K562 (cell line): Measurements from ENCODE around the gene ARFGEF2. TPM values are rescaled to one million over a fixed set of nuclear protein-coding genes. Genes with fewer than 3 reads are reported as not detected.
"Not testable (repeated sequence)": the region's sequence is repeated elsewhere in the genome, so short reads cannot be mapped to it uniquely, and the experiment has no call there.

Source experiments
- ATAC-seq: fragments of 200-7000 bp; cut with Tn5 transposase; 3 replicates; pipeline ENCODE4 v1.9.1; 2020; ENCODE audit warnings: moderate library complexity
- BruUV-seq: library from RNA; stranded (reverse); fragments of 400-500 nt; replicated peaks from 2 replicates; lab custom pipeline; 2021; lab: Mats Ljungman, UMichigan
- CTCF ChIA-PET: fragments of 300-600 bp; formaldehyde crosslinking; extraction: SDS; loops from one replicate; lab custom pipeline; 2021; ENCODE audit warnings: low intra/inter-chr PET ratio; lab: Yijun Ruan, JAX
- POLR2A ChIA-PET: fragments of 300-600, 350-650 bp; sonication (Branson Sonifier 250); formaldehyde crosslinking; extraction: SDS; loops from one replicate; lab custom pipeline; 2021; ENCODE audit warnings: antibody characterized with exemption, inconsistent platforms; lab: Yijun Ruan, JAX
- DNase-seq, 4 experiments: peaks; one replicate each; pipeline versions ENCODE4 v3.0.0 to v3.0.0-alpha.2; 2011 to 2018; ENCODE audit warnings: low spot score in 3 of 4, mixed read lengths in 3 of 4; ENCODE audit errors: extremely low read depth in 1 of 4
- FAIRE-seq: peaks from 2 replicates; lab custom pipeline; 2011; peaks lifted over from hg19 to GRCh38; lab: Jason Lieb, UNC
- H2AFZ ChIP-seq: 2 replicates; pipeline ENCODE4 v1.6.0; 2011; ENCODE audit warnings: low read depth, low read length, control low read depth, inconsistent platforms
- H3K27ac ChIP-seq: fragments of 200-600 bp; 3 replicates; pipeline ENCODE4 v1.8.0; 2011; ENCODE audit warnings: low read depth, mild to moderate bottlenecking, control low read depth, inconsistent platforms, low read length, moderate library complexity, mixed read lengths; ENCODE audit errors: extremely low read depth
- H3K27me3 ChIP-seq, 2 experiments: fragments of 300-600 bp in 1 of 2; 2 replicates in 1 of 2; 3 replicates in 1 of 2; pipeline versions ENCODE4 v1.6.0 to v1.8.0; 2011; ENCODE audit warnings: inconsistent platforms in 2 of 2, low read length in 2 of 2, mild to moderate bottlenecking in 1 of 2, mixed read lengths in 1 of 2, moderate library complexity in 1 of 2; ENCODE audit not compliant: control insufficient read depth in 2 of 2, insufficient read depth in 2 of 2
- H3K36me3 ChIP-seq: fragments of 300-600 bp; 3 replicates; pipeline ENCODE4 v1.8.0; 2011; ENCODE audit warnings: mild to moderate bottlenecking, low read length, inconsistent platforms; ENCODE audit not compliant: control insufficient read depth, insufficient read depth
- H3K4me1 ChIP-seq, 2 experiments: fragments of 200-600 bp in 1 of 2; replicated peaks in 1 of 2; 2 replicates in 1 of 2; 3 replicates in 1 of 2; pipeline versions ENCODE4 v1.5.1 to v1.8.0; 2011; ENCODE audit warnings: inconsistent platforms in 2 of 2, low read length in 2 of 2, mild to moderate bottlenecking in 1 of 2, mixed read lengths in 1 of 2, moderate library complexity in 1 of 2; ENCODE audit not compliant: control insufficient read depth in 2 of 2, insufficient read depth in 2 of 2
- H3K4me2 ChIP-seq: 2 replicates; pipeline ENCODE4 v1.6.1; 2011; ENCODE audit warnings: low read length, control low read depth, inconsistent platforms, mixed read lengths; ENCODE audit not compliant: insufficient read depth
- H3K4me3 ChIP-seq: fragments of 200-600 bp; sonication (generic), shearing (Covaris generic); 2 replicates; pipeline ENCODE4 v1.5.1; 2016; ENCODE audit warnings: control low read depth, inconsistent platforms
- H3K79me2 ChIP-seq: fragments of 200-600 bp; 3 replicates; pipeline ENCODE4 v1.8.0; 2011; ENCODE audit warnings: low read length, inconsistent platforms; ENCODE audit not compliant: control insufficient read depth, insufficient read depth
- H3K9ac ChIP-seq, 2 experiments: 2 replicates each; pipeline versions ENCODE4 v1.6.0 to v1.6.1; 2011; ENCODE audit warnings: low read depth in 2 of 2, low read length in 2 of 2, control low read depth in 1 of 2, inconsistent platforms in 1 of 2, mild to moderate bottlenecking in 1 of 2, mixed read lengths in 1 of 2; ENCODE audit not compliant: insufficient read depth in 1 of 2
- H3K9me1 ChIP-seq: one replicate; pipeline ENCODE4 v1.6.0; 2011; ENCODE audit warnings: inconsistent platforms, mild to moderate bottlenecking, low read length, moderate library complexity; ENCODE audit not compliant: control insufficient read depth, insufficient read depth
- H3K9me3 ChIP-seq: replicated peaks from 2 replicates; pipeline ENCODE4 v1.5.1; 2011; ENCODE audit warnings: low read depth, low read length, inconsistent platforms; ENCODE audit not compliant: control insufficient read depth, insufficient read depth
- H4K20me1 ChIP-seq: replicated peaks from 2 replicates; pipeline ENCODE4 v1.6.1; 2011; ENCODE audit warnings: low read length, inconsistent platforms, mixed read lengths; ENCODE audit not compliant: control insufficient read depth, insufficient read depth
- BRCA1 ChIP-seq, 2 experiments: fragments of 450-650 bp in 1 of 2; sonication (generic) in 1 of 2; formaldehyde crosslinking in 1 of 2; IDR thresholded peaks; 2 replicates each; pipeline versions ENCODE4 v1.5.0 to v1.6.1; 2017 to 2020; ENCODE audit warnings: mild to moderate bottlenecking in 1 of 2, missing genetic modification reagents in 1 of 2
- ERF ChIP-seq: fragments of 450-650 bp; formaldehyde crosslinking; IDR thresholded peaks from 2 replicates; pipeline ENCODE4 v1.4.0; 2020; ENCODE audit warnings: mild to moderate bottlenecking, mixed read lengths
- FOXJ2 ChIP-seq: fragments of 200-800 bp; sonication (Bioruptor generic); IDR thresholded peaks from 2 replicates; pipeline ENCODE4 v1.6.1; 2016; ENCODE audit warnings: missing genetic modification characterization, missing compliant biosample characterization
- MEF2A ChIP-seq: IDR thresholded peaks from 2 replicates; pipeline ENCODE4 v1.6.1; 2011; ENCODE audit warnings: low read depth, mild to moderate bottlenecking, low read length, moderate library complexity; ENCODE audit not compliant: control insufficient read depth
- SRSF7 ChIP-seq: fragments of 200-400 bp; formaldehyde crosslinking; optimal IDR thresholded peaks from 2 replicates; pipeline ENCODE3; 2017; ENCODE audit warnings: mild to moderate bottlenecking, low read depth, low read length
- SUPT5H ChIP-seq: fragments of 450-650 bp; IDR thresholded peaks from 2 replicates; pipeline ENCODE4 v1.6.1; 2016
- ZNF444 ChIP-seq: fragments of 250-450 bp; sonication (Bioruptor Pico); IDR thresholded peaks from 2 replicates; pipeline ENCODE4 v1.4.0; 2020; ENCODE audit warnings: mild to moderate bottlenecking, moderate library complexity
- ZNF561 ChIP-seq: fragments of 450-650 bp; formaldehyde crosslinking; conservative IDR thresholded peaks from 2 replicates; pipeline ENCODE4 v1.4.0; 2020; ENCODE audit warnings: mild to moderate bottlenecking, moderate library complexity
- WGBS: fragments of 100-300 bp; shearing (Covaris generic); methylation state at CpG from one replicate; pipeline ENCODE4 v1.1.6; 2016; ENCODE audit warnings: low coverage, mixed read lengths; ENCODE audit not compliant: insufficient coverage; ENCODE audit errors: missing lambda C conversion rate; 5-methylcytosine and 5-hydroxymethylcytosine counted together
- in situ Hi-C: fragments of 300-500 bp; cut with MboI; formaldehyde crosslinking; loops from 4 replicates; pipeline ENCODE4 v1.15.0; 2018; ENCODE audit warnings: inconsistent platforms, mixed read lengths
- intact Hi-C: fragments of 100-400 bp; cut with micrococcal nuclease; formaldehyde crosslinking; loops from 2 replicates; pipeline ENCODE4 v1.14.2; 2022
- polyA plus RNA-seq, 8 experiments: library from polyadenylated mRNA; depleted of rRNA in 4 of 8; stranded (reverse) in 5 of 8; unstranded in 3 of 8; fragments of >200 nt; fragmentation: Nextera tagmentation in 2 of 8; fragmentation: Illumina TruSeq in 1 of 8; extraction: Ambion mirVana in 2 of 8; extraction: Trizol in 1 of 8; gene quantifications; 2 replicates each; pipeline versions ENCODE4 v1.2.1 to v1.2.3, GENCODE V29; 2011 to 2014; ENCODE audit warnings: inconsistent platforms in 1 of 8, missing spikeins in 1 of 8
- total RNA-seq, 7 experiments: library from RNA; depleted of rRNA in 6 of 7; stranded (reverse); fragments of >200 nt in 6 of 7; fragmentation: Illumina TruSeq in 2 of 7; extraction: Trizol in 2 of 7; gene quantifications; 2 replicates each; pipeline versions ENCODE4 v1.2.1 to v1.2.3, GENCODE V29; 2011 to 2021; ENCODE audit warnings: low replicate concordance in 1 of 7
- TF ChIP-seq, protein P1 (sequence below): fragments of 450-650 bp; IDR thresholded peaks from 2 replicates; pipeline ENCODE4 v1.6.1; 2018; ENCODE audit not compliant: partially characterized antibody
- TF ChIP-seq, protein P2 (sequence below): fragments of 250-450 bp; sonication (Bioruptor Pico); IDR thresholded peaks from 2 replicates; pipeline ENCODE4 v1.5.0; 2020; ENCODE audit warnings: mild to moderate bottlenecking

The ARFGEF2 gene
- total and polyA plus RNA-seq, 9 of the 15 experiments (the other 6 are each of a cell fraction or from before 2014, with no cell fraction given) = 4.2 to 18.8 (median 13.7) TPM

- H3K27ac ChIP-seq = no peak overlapping the region
- no peak for FAIRE-seq
- no peaks in the 10 kb centered on the region for H3K79me2 ChIP-seq
- POLR2A ChIA-PET = interaction anchor here (0.6 kb wide), 1 partner anchor 1860 kb away, joined by 3 read pairs; no protein-coding TSS in a partner anchor
- H4K20me1 ChIP-seq = no peaks in the 10 kb centered on the region
- ATAC-seq = no peak
- BruUV-seq = no TSS peak
- no peak overlapping the region for H3K9ac ChIP-seq
- in situ Hi-C loops (no loop called here), intact Hi-C loops (no loop called here)
- no peaks in the 10 kb centered on the region for H3K4me1 ChIP-seq
- H3K27me3 ChIP-seq = no peaks in the 10 kb centered on the region
- H3K36me3 ChIP-seq = peaks cover 60% of the 10 kb centered on the region
- no peak overlapping the region for H3K4me2 ChIP-seq
- no peak overlapping the region for H2AFZ ChIP-seq
- DNase-seq = no peak
- no peaks in the 10 kb centered on the region for H3K9me1 ChIP-seq
- CTCF ChIA-PET = no interaction called here
- no peak overlapping the region for H3K4me3 ChIP-seq
- TF ChIP-seq MEF2A = no peak
- TF ChIP-seq FOXJ2 = no peak
- TF ChIP-seq SUPT5H = no peak
- TF ChIP-seq, protein P1, sequence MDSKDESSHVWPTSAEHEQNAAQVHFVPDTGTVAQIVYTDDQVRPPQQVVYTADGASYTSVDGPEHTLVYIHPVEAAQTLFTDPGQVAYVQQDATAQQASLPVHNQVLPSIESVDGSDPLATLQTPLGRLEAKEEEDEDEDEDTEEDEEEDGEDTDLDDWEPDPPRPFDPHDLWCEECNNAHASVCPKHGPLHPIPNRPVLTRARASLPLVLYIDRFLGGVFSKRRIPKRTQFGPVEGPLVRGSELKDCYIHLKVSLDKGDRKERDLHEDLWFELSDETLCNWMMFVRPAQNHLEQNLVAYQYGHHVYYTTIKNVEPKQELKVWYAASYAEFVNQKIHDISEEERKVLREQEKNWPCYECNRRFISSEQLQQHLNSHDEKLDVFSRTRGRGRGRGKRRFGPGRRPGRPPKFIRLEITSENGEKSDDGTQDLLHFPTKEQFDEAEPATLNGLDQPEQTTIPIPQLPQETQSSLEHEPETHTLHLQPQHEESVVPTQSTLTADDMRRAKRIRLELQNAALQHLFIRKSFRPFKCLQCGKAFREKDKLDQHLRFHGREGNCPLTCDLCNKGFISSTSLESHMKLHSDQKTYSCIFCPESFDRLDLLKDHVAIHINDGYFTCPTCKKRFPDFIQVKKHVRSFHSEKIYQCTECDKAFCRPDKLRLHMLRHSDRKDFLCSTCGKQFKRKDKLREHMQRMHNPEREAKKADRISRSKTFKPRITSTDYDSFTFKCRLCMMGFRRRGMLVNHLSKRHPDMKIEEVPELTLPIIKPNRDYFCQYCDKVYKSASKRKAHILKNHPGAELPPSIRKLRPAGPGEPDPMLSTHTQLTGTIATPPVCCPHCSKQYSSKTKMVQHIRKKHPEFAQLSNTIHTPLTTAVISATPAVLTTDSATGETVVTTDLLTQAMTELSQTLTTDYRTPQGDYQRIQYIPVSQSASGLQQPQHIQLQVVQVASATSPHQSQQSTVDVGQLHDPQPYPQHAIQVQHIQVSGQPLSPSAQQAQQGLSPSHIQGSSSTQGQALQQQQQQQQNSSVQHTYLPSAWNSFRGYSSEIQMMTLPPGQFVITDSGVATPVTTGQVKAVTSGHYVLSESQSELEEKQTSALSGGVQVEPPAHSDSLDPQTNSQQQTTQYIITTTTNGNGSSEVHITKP = no peak
- TF ChIP-seq ZNF444 (CRISPR knock-in tag) = no peak
- TF ChIP-seq, protein P2, sequence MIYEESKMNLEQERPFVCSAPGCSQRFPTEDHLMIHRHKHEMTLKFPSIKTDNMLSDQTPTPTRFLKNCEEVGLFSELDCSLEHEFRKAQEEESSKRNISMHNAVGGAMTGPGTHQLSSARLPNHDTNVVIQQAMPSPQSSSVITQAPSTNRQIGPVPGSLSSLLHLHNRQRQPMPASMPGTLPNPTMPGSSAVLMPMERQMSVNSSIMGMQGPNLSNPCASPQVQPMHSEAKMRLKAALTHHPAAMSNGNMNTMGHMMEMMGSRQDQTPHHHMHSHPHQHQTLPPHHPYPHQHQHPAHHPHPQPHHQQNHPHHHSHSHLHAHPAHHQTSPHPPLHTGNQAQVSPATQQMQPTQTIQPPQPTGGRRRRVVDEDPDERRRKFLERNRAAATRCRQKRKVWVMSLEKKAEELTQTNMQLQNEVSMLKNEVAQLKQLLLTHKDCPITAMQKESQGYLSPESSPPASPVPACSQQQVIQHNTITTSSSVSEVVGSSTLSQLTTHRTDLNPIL = no peak
- TF ChIP-seq SRSF7 = no peak
- TF ChIP-seq BRCA1 (IDR thresholded peaks at IDR 0.05) = no peak
- no peak for TF ChIP-seq BRCA1 (CRISPR knock-in tag; IDR thresholded peaks at IDR 0.05)
- no peak for TF ChIP-seq ERF (CRISPR knock-in tag)
- TF ChIP-seq ZNF561 (CRISPR knock-in tag) = no peak
- no peaks in the 10 kb centered on the region for H3K9me3 ChIP-seq
- 93% methylated on average over 5 of the region's 5 CpGs for WGBS
Measured at GRCh38 chr20:49024220-49024619, 102.7 kb downstream of the ARFGEF2 start.

- H3K4me2 ChIP-seq, intact Hi-C loops, H3K27me3 ChIP-seq, H3K4me3 ChIP-seq, H3K9me3 ChIP-seq, H3K9me1 ChIP-seq, BruUV-seq, CTCF ChIA-PET, H3K79me2 ChIP-seq, H3K4me1 ChIP-seq, FAIRE-seq, in situ Hi-C loops, ATAC-seq, H3K27ac ChIP-seq, DNase-seq, H4K20me1 ChIP-seq, H2AFZ ChIP-seq, H3K9ac ChIP-seq: not testable (repeated sequence)
- peaks cover 62% of the 10 kb centered on the region for H3K36me3 ChIP-seq
- POLR2A ChIA-PET = interaction anchor here (0.6 to 1.6 kb wide), 3 partner anchors 10 to 168 kb away, joined by 3 to 6 read pairs (median 3); partner anchors contain the start of gene CSE1L
- 100% methylated on average over 2 of the region's 2 CpGs for WGBS
Measured at GRCh38 chr20:49028177-49028576, 106.7 kb downstream of the ARFGEF2 start.
